ENCODE measurements around the gene SEPTIN5. TPM values are rescaled to one million over a fixed set of nuclear protein-coding genes. Genes with fewer than 3 reads are reported as not detected.

SEPTIN5 gene
- total RNA-seq, 1 donor from 2014 or later = 103 TPM

DNA sequence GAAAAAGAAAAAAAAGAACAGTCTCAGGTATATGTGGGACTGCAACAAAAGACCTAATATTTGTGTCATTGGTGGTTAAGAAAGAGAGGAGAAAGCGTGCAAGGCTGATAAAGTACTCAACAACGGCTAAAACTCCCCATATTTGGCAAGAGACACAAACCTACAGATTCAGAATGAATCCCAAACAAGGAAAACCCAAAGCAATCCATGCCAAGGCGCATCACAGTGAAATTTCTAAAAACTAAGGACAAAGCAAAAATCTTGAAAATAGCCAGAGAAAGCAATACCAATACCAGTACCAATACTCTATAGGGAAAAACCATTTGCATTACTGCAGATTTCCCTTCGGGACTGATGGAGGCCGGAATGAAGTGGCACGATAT lies 32.4 kb upstream of the SEPTIN5 start:
- TF ChIP-seq CTCF (IDR thresholded peaks at IDR 0.05) = no peak
- peaks cover 9% of the 10 kb centered on the region for H3K4me1 Mint-ChIP-seq (ENCODE audit: unreplicated experiment)
- peaks cover 4% of the 10 kb centered on the region for H3K9me3 Mint-ChIP-seq (ENCODE audit: unreplicated experiment)
- no peak overlapping the region for H3K27ac Mint-ChIP-seq (ENCODE audit: unreplicated experiment)
- DNase-seq (ENCODE audit: extremely low spot score, unreplicated experiment) = no peak
- no peak overlapping the region for H3K4me3 Mint-ChIP-seq (ENCODE audit: unreplicated experiment)
- peaks cover 26% of the 10 kb centered on the region for H3K27me3 Mint-ChIP-seq (ENCODE audit: unreplicated experiment)
- H3K36me3 Mint-ChIP-seq (ENCODE audit: unreplicated experiment) = peaks cover 4% of the 10 kb centered on the region

DNA sequence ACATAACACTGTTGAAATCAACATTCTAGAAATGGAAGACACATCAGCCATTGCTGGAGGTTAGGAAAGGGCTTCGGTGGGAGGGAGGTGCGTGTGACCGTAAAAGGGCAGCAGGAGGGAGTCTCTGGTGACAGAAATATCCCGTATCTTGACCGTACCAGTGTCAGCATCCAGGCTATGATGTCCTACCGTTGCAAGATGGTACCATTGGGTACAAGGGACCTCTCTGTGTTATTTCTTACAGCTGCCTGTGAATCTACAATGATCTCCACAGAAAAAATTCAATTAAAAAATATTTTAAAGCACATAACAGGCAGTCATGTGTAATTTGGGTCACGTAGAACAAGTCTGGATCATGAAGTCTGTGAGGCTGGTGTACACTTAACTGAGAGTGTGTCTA lies 27.4 kb upstream of the SEPTIN5 start:
- Mint-ChIP-seq H3K27me3 (ENCODE audit: unreplicated experiment) (peaks cover 20% of the 10 kb centered on the region), H3K4me1 (ENCODE audit: unreplicated experiment) (peaks cover 14% of the 10 kb centered on the region), H3K36me3 (ENCODE audit: unreplicated experiment) (no peaks in the 10 kb centered on the region), H3K4me3 (ENCODE audit: unreplicated experiment) (no peak overlapping the region), H3K9me3 (ENCODE audit: unreplicated experiment) (no peaks in the 10 kb centered on the region), H3K27ac (ENCODE audit: unreplicated experiment) (no peak overlapping the region)
- DNase-seq (ENCODE audit: extremely low spot score, unreplicated experiment) = no peak
- no peak for TF ChIP-seq CTCF (IDR thresholded peaks at IDR 0.05)

DNA sequence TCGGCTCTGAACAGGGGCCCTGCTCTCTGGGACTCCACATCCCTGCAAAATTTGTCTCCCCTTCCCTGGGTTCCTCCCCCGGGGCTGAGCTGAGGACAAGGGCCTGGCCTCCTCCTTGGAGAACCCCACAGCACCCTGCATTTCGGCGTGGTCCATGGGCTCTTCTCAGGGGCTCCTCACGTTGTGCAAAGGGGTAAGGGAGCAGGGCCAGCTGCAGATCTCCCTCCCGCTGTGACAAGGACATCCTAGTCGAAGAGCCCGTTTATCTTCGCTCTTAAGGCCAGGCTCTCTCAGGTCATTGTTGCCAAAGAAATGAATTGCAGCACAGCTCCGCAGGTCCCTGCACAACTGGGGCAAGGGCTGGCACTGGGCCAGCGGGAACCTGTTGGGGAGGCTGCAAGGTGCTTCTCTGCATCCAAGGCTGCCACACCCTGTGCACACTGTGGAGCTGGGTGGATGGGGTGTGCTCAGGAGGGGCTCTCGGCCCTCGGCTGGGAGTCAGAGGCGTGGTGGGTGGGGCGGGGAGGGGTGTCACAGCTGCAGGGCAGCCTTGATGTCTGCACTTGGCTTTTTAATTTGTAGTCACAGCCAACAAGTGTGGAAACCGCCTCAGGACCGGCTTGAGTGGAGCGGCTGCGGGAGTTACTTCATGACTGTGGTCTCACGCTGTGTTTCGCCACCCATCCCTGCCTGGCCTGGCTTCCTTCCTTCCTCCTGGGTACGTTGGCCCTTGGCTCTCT lies 26.6 kb upstream of the SEPTIN5 start:
- no peak for TF ChIP-seq CTCF (IDR thresholded peaks at IDR 0.05)
- no peaks in the 10 kb centered on the region for H3K36me3 Mint-ChIP-seq (ENCODE audit: unreplicated experiment)
- peaks cover 20% of the 10 kb centered on the region for H3K27me3 Mint-ChIP-seq (ENCODE audit: unreplicated experiment)
- no peak for DNase-seq (ENCODE audit: extremely low spot score, unreplicated experiment)
- peaks cover 17% of the 10 kb centered on the region for H3K4me1 Mint-ChIP-seq (ENCODE audit: unreplicated experiment)
- no peak overlapping the region for H3K27ac Mint-ChIP-seq (ENCODE audit: unreplicated experiment)
- no peak overlapping the region for H3K4me3 Mint-ChIP-seq (ENCODE audit: unreplicated experiment)
- H3K9me3 Mint-ChIP-seq (ENCODE audit: unreplicated experiment) = no peaks in the 10 kb centered on the region

DNA sequence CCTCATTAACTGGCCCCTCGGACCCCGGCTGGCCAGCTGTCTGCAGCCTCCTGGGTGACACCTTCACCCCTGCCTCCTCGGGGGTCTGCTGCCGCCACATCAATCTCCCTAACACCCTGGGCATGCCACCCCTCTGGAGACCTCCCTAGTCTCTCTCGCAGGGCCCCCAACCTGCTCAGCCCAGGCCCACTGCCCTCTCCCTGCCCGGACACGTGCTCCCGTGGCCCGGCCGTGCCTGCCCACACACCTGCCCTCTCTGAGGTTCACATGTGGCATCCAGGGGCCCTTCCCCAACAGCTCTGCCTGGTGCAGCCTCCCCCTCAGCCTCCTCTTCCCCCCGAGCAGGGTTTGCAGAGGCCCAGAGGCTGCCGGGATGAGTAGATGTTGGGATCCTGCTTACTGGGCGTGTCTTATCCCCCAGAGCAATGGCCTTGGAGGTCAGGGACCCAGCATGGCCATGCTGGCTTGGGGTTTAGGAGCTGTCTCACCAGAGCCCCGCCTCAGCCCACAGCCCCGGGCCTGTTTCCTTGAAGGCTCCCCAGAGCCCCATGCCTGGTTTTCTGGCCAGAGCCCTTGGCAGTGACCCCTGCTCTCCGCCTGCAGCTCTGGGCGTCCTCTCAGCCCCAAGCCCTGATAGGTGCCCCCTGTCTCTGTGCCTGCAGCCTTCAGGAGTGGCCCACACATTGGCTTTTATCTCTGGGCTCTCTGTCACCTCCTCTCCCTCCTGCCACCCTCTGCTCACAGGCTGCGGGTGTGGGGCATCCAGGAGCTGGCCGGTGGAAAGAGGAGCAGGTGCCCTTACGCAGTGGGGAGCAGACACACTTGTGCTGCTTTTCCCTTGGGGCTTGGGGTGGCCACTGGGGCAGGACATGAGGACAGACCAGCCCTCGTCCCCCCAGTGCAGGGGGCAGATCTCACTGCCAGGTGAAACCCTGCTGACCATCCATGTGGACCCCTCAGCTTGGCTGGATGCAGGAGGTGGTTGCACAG lies 25.7 kb upstream of the SEPTIN5 start:
- H3K4me1 Mint-ChIP-seq (ENCODE audit: unreplicated experiment) = peaks cover 17% of the 10 kb centered on the region
- no peak for TF ChIP-seq CTCF (IDR thresholded peaks at IDR 0.05)
- H3K27me3 Mint-ChIP-seq (ENCODE audit: unreplicated experiment) = peaks cover 15% of the 10 kb centered on the region
- H3K4me3 Mint-ChIP-seq (ENCODE audit: unreplicated experiment) = no peak overlapping the region
- H3K27ac Mint-ChIP-seq (ENCODE audit: unreplicated experiment) = no peak overlapping the region
- H3K9me3 Mint-ChIP-seq (ENCODE audit: unreplicated experiment) = no peaks in the 10 kb centered on the region
- DNase-seq (ENCODE audit: extremely low spot score, unreplicated experiment) = no peak
- no peaks in the 10 kb centered on the region for H3K36me3 Mint-ChIP-seq (ENCODE audit: unreplicated experiment)

GRCh38 chr22:19689408-19689807 lies 24.9 kb upstream of the SEPTIN5 start:
- H3K4me3 Mint-ChIP-seq (ENCODE audit: unreplicated experiment) = no peak overlapping the region
- peaks cover 8% of the 10 kb centered on the region for H3K27me3 Mint-ChIP-seq (ENCODE audit: unreplicated experiment)
- no peaks in the 10 kb centered on the region for H3K9me3 Mint-ChIP-seq (ENCODE audit: unreplicated experiment)
- TF ChIP-seq CTCF (IDR thresholded peaks at IDR 0.05) = no peak
- DNase-seq (ENCODE audit: extremely low spot score, unreplicated experiment) = no peak
- no peak overlapping the region for H3K27ac Mint-ChIP-seq (ENCODE audit: unreplicated experiment)
- H3K36me3 Mint-ChIP-seq (ENCODE audit: unreplicated experiment) = no peaks in the 10 kb centered on the region
- peaks cover 17% of the 10 kb centered on the region for H3K4me1 Mint-ChIP-seq (ENCODE audit: unreplicated experiment)
